ENCODE data around the gene KIAA1549.
"Not testable (repeated sequence)": the region's sequence is repeated elsewhere in the genome, so short reads cannot be mapped to it uniquely, and the experiment has no call there.

The KIAA1549 gene

GRCh38 chr7:138941545-138941944 is 39.6 kb downstream of the KIAA1549 start (continued):
- TF ChIP-seq ZNF248 (tag by site-specific recombination; IDR thresholded peaks at IDR 0.05) (no peak), PRDM4 (tag by site-specific recombination; IDR thresholded peaks at IDR 0.05) (no peak), SP2 (tag by site-specific recombination; IDR thresholded peaks at IDR 0.05) (no peak), ZNF324 (tag by site-specific recombination; IDR thresholded peaks at IDR 0.05) (no peak), ZNF548 (tag by site-specific recombination; IDR thresholded peaks at IDR 0.05) (no peak), ZBTB10 (tag by site-specific recombination; IDR thresholded peaks at IDR 0.05) (no peak), ZNF707 (tag by site-specific recombination; IDR thresholded peaks at IDR 0.05) (no peak)

GRCh38 chr7:138940602-138941001 is 40.6 kb downstream of the KIAA1549 start:
- POLR2A ChIA-PET; H3K27ac ChIP-seq (ENCODE audit: extremely low read depth, low read depth, low read length); CTCF ChIA-PET; H3K4me1 ChIP-seq (ENCODE audit: control insufficient read depth, insufficient read depth, low read length); H3K36me3 ChIP-seq (ENCODE audit: control insufficient read depth in 2 of 2, insufficient read depth in 1 of 2, low read length in 2 of 2); H3K9me3 ChIP-seq (ENCODE audit: control insufficient read depth, insufficient read depth, low read depth, low read length); H3K4me3 ChIP-seq (ENCODE audit: low read depth, low read length): not testable (repeated sequence)
- TF ChIP-seq SCRT1 (tag by site-specific recombination; IDR thresholded peaks at IDR 0.05; ENCODE audit: borderline replicate concordance), result peak; percentile 72; the same call in 1 of the 2 replicates
- peak; percentile 83 for TF ChIP-seq SCRT2 (tag by site-specific recombination; IDR thresholded peaks at IDR 0.05)

- POLR2A ChIA-PET, result no interaction called here
- CTCF ChIA-PET, result interaction anchor here (0.9 kb wide), 1 partner anchor 12 kb away, joined by 5 read pairs; no protein-coding TSS in a partner anchor
- no peaks in the 10 kb centered on the region for H3K36me3 ChIP-seq (ENCODE audit: control insufficient read depth in 2 of 2, insufficient read depth in 1 of 2, low read length in 2 of 2)
- H3K9me3 ChIP-seq (ENCODE audit: control insufficient read depth, insufficient read depth, low read depth, low read length), result no peaks in the 10 kb centered on the region
- no peak overlapping the region for H3K4me3 ChIP-seq (ENCODE audit: low read depth, low read length)
- no peak overlapping the region for H3K27ac ChIP-seq (ENCODE audit: extremely low read depth, low read depth, low read length)
- peaks cover 4% of the 10 kb centered on the region; the same call in 1 of the 2 replicates for H3K4me1 ChIP-seq (ENCODE audit: control insufficient read depth, insufficient read depth, low read length)
- TF ChIP-seq OVOL3 (tag by site-specific recombination; IDR thresholded peaks at IDR 0.05), result no peak
- no peak for TF ChIP-seq ZNF155 (tag by site-specific recombination; IDR thresholded peaks at IDR 0.05)
- no peak for TF ChIP-seq TCF7L2 (IDR thresholded peaks at IDR 0.05; ENCODE audit: borderline replicate concordance, low read depth, low read length)
- no peak for TF ChIP-seq ZNF624 (tag by site-specific recombination; IDR thresholded peaks at IDR 0.05)
- TF ChIP-seq ZNF221 (tag by site-specific recombination; IDR thresholded peaks at IDR 0.05; ENCODE audit: borderline replicate concordance), result no peak
- TF ChIP-seq ZNF37A (tag by site-specific recombination; IDR thresholded peaks at IDR 0.05), result no peak
- TF ChIP-seq PRDM4 (tag by site-specific recombination; IDR thresholded peaks at IDR 0.05), result no peak
- no peak for TF ChIP-seq REPIN1 (tag by site-specific recombination; IDR thresholded peaks at IDR 0.05; ENCODE audit: low read depth)
Observed at GRCh38 chr7:138937484-138937883, 43.7 kb downstream of the KIAA1549 start.
